SK-N-SH treated with all-trans-retinoic acid at 6 μM for 48 hours (cell line): ENCODE measurements around the gene TRIM34.

ENCODE experiments used
- ATAC-seq: fragments of 200-7000 bp; cut with Tn5 transposase; 3 replicates; pipeline ENCODE4 v1.9.1; 2020; ENCODE audit warnings: mild to moderate bottlenecking, moderate library complexity
- ARNTL ChIP-seq: fragments of 450-650 bp; formaldehyde crosslinking; IDR thresholded peaks from 2 replicates; pipeline ENCODE4 v1.5.0; 2020; ENCODE audit warnings: low read depth, mild to moderate bottlenecking, moderate library complexity, borderline replicate concordance
- BACH2 ChIP-seq: fragments of 250-450 bp; sonication (Bioruptor Pico); IDR thresholded peaks from 2 replicates; pipeline ENCODE4 v1.9.0; 2021; ENCODE audit warnings: mild to moderate bottlenecking, borderline replicate concordance
- CSDC2 ChIP-seq: fragments of 250-450 bp; sonication (Bioruptor Pico); IDR thresholded peaks from 2 replicates; pipeline ENCODE4 v1.5.0; 2020; ENCODE audit warnings: mild to moderate bottlenecking, moderate library complexity
- OSR1 ChIP-seq: fragments of 250-450 bp; sonication (Bioruptor Pico); IDR thresholded peaks from 2 replicates; pipeline ENCODE4 v1.8.0; 2022; ENCODE audit warnings: moderate library complexity, mild to moderate bottlenecking, inconsistent platforms
- PPARA ChIP-seq: fragments of 250-450 bp; sonication (Bioruptor Pico); IDR thresholded peaks from 2 replicates; pipeline ENCODE4 v1.5.0; 2020; ENCODE audit warnings: mild to moderate bottlenecking, borderline replicate concordance
- RARB ChIP-seq: fragments of 250-450 bp; sonication (Bioruptor Pico); IDR thresholded peaks from 2 replicates; pipeline ENCODE4 v1.8.0; 2021; ENCODE audit warnings: mild to moderate bottlenecking, moderate library complexity
- SNAI2 ChIP-seq: fragments of 250-450 bp; sonication (Bioruptor Pico); IDR thresholded peaks from 2 replicates; pipeline ENCODE4 v1.5.0; 2020; ENCODE audit warnings: mild to moderate bottlenecking, moderate library complexity
- TOX ChIP-seq: fragments of 250-450 bp; sonication (Bioruptor Pico); IDR thresholded peaks from 2 replicates; pipeline ENCODE4 v1.8.0; 2021; ENCODE audit warnings: mild to moderate bottlenecking, moderate library complexity, borderline replicate concordance
- ZC3H10 ChIP-seq: fragments of 250-450 bp; sonication (Bioruptor Pico); IDR thresholded peaks from 2 replicates; pipeline ENCODE4 v1.5.1; 2021; ENCODE audit warnings: mild to moderate bottlenecking, moderate library complexity
- ZFP3 ChIP-seq: fragments of 250-450 bp; sonication (Bioruptor Pico); IDR thresholded peaks from 2 replicates; pipeline ENCODE4 v1.5.0; 2020; ENCODE audit warnings: mild to moderate bottlenecking, moderate library complexity
- ZFP30 ChIP-seq: fragments of 450-650 bp; formaldehyde crosslinking; IDR thresholded peaks from 2 replicates; pipeline ENCODE4 v1.5.0; 2022; ENCODE audit warnings: mild to moderate bottlenecking, moderate library complexity
- ZNF565 ChIP-seq: fragments of 450-650 bp; formaldehyde crosslinking; conservative IDR thresholded peaks from 2 replicates; pipeline ENCODE4 v1.5.0; 2020; ENCODE audit warnings: low read depth, mild to moderate bottlenecking, moderate library complexity
- ZNF70 ChIP-seq: fragments of 450-650 bp; formaldehyde crosslinking; IDR thresholded peaks from 2 replicates; pipeline ENCODE4 v1.5.0; 2020; ENCODE audit warnings: mild to moderate bottlenecking, moderate library complexity
- ZNF8 ChIP-seq: fragments of 450-650 bp; formaldehyde crosslinking; IDR thresholded peaks from 2 replicates; pipeline ENCODE4 v1.5.0; 2020; ENCODE audit warnings: mild to moderate bottlenecking, moderate library complexity
- TF ChIP-seq, protein P1 (sequence below): fragments of 250-450 bp; sonication (Bioruptor Pico); IDR thresholded peaks from 2 replicates; pipeline ENCODE4 v1.5.1; 2021; ENCODE audit warnings: mild to moderate bottlenecking, moderate library complexity
- TF ChIP-seq, protein P2 (sequence below): fragments of 250-450 bp; sonication (Bioruptor Pico); IDR thresholded peaks from 2 replicates; pipeline ENCODE4 v1.5.1; 2020; ENCODE audit warnings: low read depth, mild to moderate bottlenecking, moderate library complexity
- TF ChIP-seq, protein P3 (sequence below): fragments of 250-450 bp; sonication (Bioruptor Pico); IDR thresholded peaks from 2 replicates; pipeline ENCODE4 v1.8.0; 2020; ENCODE audit warnings: mild to moderate bottlenecking, moderate library complexity, borderline replicate concordance
- TF ChIP-seq, protein P4 (sequence below): fragments of 250-450 bp; sonication (Bioruptor Pico); IDR thresholded peaks from 2 replicates; pipeline ENCODE4 v1.5.0; 2020; ENCODE audit warnings: mild to moderate bottlenecking, moderate library complexity
- TF ChIP-seq, protein P5 (sequence below): fragments of 250-450 bp; sonication (Bioruptor Pico); IDR thresholded peaks from 2 replicates; pipeline ENCODE4 v1.8.0; 2021; ENCODE audit warnings: low read depth, mild to moderate bottlenecking, moderate library complexity, borderline replicate concordance

TRIM34 gene

DNA sequence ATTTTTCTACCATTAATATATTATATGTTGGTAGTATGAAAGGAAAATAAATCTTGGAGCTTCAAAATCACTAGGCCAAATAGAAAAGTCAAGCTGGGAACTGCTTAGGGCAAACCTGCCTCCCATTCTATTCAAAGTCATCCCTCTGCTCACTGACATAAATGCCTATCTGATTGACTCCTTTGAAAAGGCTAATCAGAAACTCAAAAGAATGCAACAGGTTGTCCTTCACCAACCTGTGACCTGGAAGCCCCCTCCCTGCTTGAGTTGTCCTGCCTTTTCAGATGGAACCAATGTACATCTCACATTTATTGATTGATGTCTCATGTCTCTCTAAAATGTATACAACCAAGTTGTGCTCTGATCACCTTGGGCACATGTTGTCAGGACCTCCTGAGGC lies 3.2 kb upstream of the TRIM34 start:
- no peak for ATAC-seq
- no peak for TF ChIP-seq OSR1 (CRISPR knock-in tag)
- no peak for TF ChIP-seq ZC3H10 (CRISPR knock-in tag)
- TF ChIP-seq, protein P1, sequence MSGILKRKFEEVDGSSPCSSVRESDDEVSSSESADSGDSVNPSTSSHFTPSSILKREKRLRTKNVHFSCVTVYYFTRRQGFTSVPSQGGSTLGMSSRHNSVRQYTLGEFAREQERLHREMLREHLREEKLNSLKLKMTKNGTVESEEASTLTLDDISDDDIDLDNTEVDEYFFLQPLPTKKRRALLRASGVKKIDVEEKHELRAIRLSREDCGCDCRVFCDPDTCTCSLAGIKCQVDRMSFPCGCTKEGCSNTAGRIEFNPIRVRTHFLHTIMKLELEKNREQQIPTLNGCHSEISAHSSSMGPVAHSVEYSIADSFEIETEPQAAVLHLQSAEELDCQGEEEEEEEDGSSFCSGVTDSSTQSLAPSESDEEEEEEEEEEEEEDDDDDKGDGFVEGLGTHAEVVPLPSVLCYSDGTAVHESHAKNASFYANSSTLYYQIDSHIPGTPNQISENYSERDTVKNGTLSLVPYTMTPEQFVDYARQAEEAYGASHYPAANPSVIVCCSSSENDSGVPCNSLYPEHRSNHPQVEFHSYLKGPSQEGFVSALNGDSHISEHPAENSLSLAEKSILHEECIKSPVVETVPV (CRISPR knock-in tag): no peak

DNA sequence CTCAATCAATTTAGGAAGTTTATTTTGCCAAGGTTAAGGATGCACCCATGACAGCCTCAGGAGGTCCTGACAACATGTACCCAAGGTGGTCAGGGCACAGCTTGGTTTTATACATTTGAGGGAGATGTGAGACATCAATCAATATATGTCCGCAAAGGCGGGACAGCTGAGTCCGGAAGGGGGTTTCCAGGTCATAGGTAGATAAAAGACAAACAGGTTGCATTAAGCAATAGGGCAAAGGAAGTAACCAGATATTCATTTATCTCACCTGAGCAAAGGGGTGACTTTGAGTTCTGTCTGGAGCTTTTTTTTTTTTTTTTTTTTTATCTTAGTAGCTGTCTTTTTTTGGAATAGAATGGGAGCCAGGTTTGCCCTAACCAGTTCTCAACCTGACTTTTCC lies 2.0 kb upstream of the TRIM34 start:
- no peak for ATAC-seq
- TF ChIP-seq CSDC2 (CRISPR knock-in tag) (no peak), TOX (CRISPR knock-in tag) (no peak), BACH2 (CRISPR knock-in tag) (no peak), ZNF70 (no peak), RARB (CRISPR knock-in tag) (no peak), ZFP3 (no peak), SNAI2 (CRISPR knock-in tag) (no peak), ZC3H10 (CRISPR knock-in tag) (no peak), ZFP30 (no peak), ARNTL (CRISPR knock-in tag) (no peak), ZNF8 (no peak), PPARA (CRISPR knock-in tag) (no peak), OSR1 (CRISPR knock-in tag) (no peak)
- TF ChIP-seq, protein P2, sequence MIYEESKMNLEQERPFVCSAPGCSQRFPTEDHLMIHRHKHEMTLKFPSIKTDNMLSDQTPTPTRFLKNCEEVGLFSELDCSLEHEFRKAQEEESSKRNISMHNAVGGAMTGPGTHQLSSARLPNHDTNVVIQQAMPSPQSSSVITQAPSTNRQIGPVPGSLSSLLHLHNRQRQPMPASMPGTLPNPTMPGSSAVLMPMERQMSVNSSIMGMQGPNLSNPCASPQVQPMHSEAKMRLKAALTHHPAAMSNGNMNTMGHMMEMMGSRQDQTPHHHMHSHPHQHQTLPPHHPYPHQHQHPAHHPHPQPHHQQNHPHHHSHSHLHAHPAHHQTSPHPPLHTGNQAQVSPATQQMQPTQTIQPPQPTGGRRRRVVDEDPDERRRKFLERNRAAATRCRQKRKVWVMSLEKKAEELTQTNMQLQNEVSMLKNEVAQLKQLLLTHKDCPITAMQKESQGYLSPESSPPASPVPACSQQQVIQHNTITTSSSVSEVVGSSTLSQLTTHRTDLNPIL (CRISPR knock-in tag): no peak
- TF ChIP-seq, protein P3, sequence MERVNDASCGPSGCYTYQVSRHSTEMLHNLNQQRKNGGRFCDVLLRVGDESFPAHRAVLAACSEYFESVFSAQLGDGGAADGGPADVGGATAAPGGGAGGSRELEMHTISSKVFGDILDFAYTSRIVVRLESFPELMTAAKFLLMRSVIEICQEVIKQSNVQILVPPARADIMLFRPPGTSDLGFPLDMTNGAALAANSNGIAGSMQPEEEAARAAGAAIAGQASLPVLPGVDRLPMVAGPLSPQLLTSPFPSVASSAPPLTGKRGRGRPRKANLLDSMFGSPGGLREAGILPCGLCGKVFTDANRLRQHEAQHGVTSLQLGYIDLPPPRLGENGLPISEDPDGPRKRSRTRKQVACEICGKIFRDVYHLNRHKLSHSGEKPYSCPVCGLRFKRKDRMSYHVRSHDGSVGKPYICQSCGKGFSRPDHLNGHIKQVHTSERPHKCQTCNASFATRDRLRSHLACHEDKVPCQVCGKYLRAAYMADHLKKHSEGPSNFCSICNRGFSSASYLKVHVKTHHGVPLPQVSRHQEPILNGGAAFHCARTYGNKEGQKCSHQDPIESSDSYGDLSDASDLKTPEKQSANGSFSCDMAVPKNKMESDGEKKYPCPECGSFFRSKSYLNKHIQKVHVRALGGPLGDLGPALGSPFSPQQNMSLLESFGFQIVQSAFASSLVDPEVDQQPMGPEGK (CRISPR knock-in tag): no peak
- TF ChIP-seq, protein P4, sequence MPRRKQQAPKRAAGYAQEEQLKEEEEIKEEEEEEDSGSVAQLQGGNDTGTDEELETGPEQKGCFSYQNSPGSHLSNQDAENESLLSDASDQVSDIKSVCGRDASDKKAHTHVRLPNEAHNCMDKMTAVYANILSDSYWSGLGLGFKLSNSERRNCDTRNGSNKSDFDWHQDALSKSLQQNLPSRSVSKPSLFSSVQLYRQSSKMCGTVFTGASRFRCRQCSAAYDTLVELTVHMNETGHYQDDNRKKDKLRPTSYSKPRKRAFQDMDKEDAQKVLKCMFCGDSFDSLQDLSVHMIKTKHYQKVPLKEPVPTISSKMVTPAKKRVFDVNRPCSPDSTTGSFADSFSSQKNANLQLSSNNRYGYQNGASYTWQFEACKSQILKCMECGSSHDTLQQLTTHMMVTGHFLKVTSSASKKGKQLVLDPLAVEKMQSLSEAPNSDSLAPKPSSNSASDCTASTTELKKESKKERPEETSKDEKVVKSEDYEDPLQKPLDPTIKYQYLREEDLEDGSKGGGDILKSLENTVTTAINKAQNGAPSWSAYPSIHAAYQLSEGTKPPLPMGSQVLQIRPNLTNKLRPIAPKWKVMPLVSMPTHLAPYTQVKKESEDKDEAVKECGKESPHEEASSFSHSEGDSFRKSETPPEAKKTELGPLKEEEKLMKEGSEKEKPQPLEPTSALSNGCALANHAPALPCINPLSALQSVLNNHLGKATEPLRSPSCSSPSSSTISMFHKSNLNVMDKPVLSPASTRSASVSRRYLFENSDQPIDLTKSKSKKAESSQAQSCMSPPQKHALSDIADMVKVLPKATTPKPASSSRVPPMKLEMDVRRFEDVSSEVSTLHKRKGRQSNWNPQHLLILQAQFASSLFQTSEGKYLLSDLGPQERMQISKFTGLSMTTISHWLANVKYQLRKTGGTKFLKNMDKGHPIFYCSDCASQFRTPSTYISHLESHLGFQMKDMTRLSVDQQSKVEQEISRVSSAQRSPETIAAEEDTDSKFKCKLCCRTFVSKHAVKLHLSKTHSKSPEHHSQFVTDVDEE: no peak
- TF ChIP-seq, protein P5, sequence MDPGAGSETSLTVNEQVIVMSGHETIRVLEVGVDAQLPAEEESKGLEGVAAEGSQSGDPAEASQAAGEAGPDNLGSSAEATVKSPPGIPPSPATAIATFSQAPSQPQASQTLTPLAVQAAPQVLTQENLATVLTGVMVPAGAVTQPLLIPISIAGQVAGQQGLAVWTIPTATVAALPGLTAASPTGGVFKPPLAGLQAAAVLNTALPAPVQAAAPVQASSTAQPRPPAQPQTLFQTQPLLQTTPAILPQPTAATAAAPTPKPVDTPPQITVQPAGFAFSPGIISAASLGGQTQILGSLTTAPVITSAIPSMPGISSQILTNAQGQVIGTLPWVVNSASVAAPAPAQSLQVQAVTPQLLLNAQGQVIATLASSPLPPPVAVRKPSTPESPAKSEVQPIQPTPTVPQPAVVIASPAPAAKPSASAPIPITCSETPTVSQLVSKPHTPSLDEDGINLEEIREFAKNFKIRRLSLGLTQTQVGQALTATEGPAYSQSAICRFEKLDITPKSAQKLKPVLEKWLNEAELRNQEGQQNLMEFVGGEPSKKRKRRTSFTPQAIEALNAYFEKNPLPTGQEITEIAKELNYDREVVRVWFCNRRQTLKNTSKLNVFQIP (CRISPR knock-in tag): no peak

DNA sequence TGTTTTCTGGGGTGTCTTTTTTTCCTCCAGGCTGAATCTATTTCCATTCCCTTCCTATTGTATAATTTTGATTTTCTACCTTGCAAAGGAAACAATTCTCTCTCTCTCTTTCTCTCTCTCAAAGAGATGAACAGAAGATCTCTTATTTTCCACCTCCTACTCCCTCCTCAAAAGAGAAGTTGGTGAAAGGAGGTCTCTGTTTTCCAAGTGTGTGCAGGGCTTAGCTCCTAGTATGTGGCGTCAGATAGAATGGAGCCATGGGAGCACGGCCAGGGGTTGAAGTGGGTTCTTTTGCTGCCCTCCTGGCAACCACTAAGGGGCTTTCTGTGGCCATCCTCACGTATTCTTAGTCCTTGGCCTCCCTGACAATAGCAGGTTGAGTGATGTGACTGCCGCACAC lies 480 bp downstream of the TRIM34 start:
- no peak; the same call in 2 of the 3 replicates for ATAC-seq
- TF ChIP-seq, protein P3 (CRISPR knock-in tag): no peak
- TF ChIP-seq ZNF565 (CRISPR knock-in tag) (no peak), TOX (CRISPR knock-in tag) (no peak), OSR1 (CRISPR knock-in tag) (no peak)
- TF ChIP-seq, protein P2 (CRISPR knock-in tag): no peak
- TF ChIP-seq, protein P4: no peak
- TF ChIP-seq, protein P5 (CRISPR knock-in tag): no peak
